DMS114 treated with DMSO at 0.1 percent for 48 hours (cell line): ENCODE data around the gene SCYL2.
"Not testable (repeated sequence)": the region's sequence is repeated elsewhere in the genome, so short reads cannot be mapped to it uniquely, and the experiment has no call there.

Experiments used
- DNase-seq: peaks from one replicate; lab custom pipeline; 2025; ENCODE audit not compliant: unreplicated experiment; lab: John Stamatoyannopoulos, UW

The SCYL2 gene

GRCh38 chr12:100266835-100267602 is at the start of gene SCYL2, which contains the start of gene DEPDC4:
TSS of gene SCYL2 (plus strand) at chr12:100267177. CDS start at chr12:100282971, 15,794 bp downstream.
TSS of gene DEPDC4 (minus strand) at chr12:100267079. CDS start at chr12:100267076, 3 bp downstream.
- DNase-seq = peak; percentile 90

- no peak for DNase-seq
These were observed 47.5 kb upstream of the SCYL2 start for GRCh38 chr12:100219328-100220109.

- DNase-seq = no peak
These were observed 45.5 kb upstream of the SCYL2 start for GRCh38 chr12:100221523-100221922.

GRCh38 chr12:100222173-100222572 is 44.8 kb upstream of the SCYL2 start:
- DNase-seq = not testable (repeated sequence)

GRCh38 chr12:100225491-100225890 is 41.5 kb upstream of the SCYL2 start:
- no peak for DNase-seq

GRCh38 chr12:100229036-100229635 is 37.8 kb upstream of the SCYL2 start:
- peak; percentile 38 for DNase-seq

GRCh38 chr12:100229876-100230275 is 37.1 kb upstream of the SCYL2 start:
- no peak for DNase-seq

- not testable (repeated sequence) for DNase-seq
These were observed 35.1 kb upstream of the SCYL2 start for GRCh38 chr12:100231873-100232272.

- DNase-seq = no peak
These were observed 32.8 kb upstream of the SCYL2 start for GRCh38 chr12:100234166-100234565.

- DNase-seq = peak; percentile 30
These were observed 32.2 kb upstream of the SCYL2 start for GRCh38 chr12:100234591-100235304.

GRCh38 chr12:100238801-100239200 is 28.2 kb upstream of the SCYL2 start:
- no peak for DNase-seq

GRCh38 chr12:100239589-100239988 is 27.4 kb upstream of the SCYL2 start:
- DNase-seq = no peak

- no peak for DNase-seq
These were observed 23.8 kb upstream of the SCYL2 start for GRCh38 chr12:100243137-100243536.

- no peak for DNase-seq
These were observed 19.2 kb upstream of the SCYL2 start for GRCh38 chr12:100247765-100248164.

- no peak for DNase-seq
These were observed 18.1 kb upstream of the SCYL2 start for GRCh38 chr12:100248886-100249285.

- DNase-seq = no peak
These were observed 17.0 kb upstream of the SCYL2 start for GRCh38 chr12:100249941-100250340.

GRCh38 chr12:100251917-100252316 is 15.1 kb upstream of the SCYL2 start:
- no peak for DNase-seq

- DNase-seq = no peak
These were observed 13.5 kb upstream of the SCYL2 start for GRCh38 chr12:100253437-100253836.

GRCh38 chr12:100254876-100255275 is 12.1 kb upstream of the SCYL2 start:
- DNase-seq = no peak

- no peak for DNase-seq
These were observed 8.8 kb upstream of the SCYL2 start for GRCh38 chr12:100258127-100258526.

GRCh38 chr12:100263131-100263530 is 3.8 kb upstream of the SCYL2 start:
- DNase-seq = no peak
